Osteocyte (in vitro differentiated cells): ENCODE measurements around the gene NRGN. TPM values are rescaled to one million over a fixed set of nuclear protein-coding genes. Genes with fewer than 3 reads are reported as not detected.
"Not testable (repeated sequence)": the region's sequence is repeated elsewhere in the genome, so short reads cannot be mapped to it uniquely, and the experiment has no call there.

Experiments used
- DNase-seq: peaks from one replicate; pipeline ENCODE4 v3.0.0; 2021; ENCODE audit warnings: mixed read lengths; ENCODE audit not compliant: unreplicated experiment; ENCODE audit errors: extremely low spot score
- H3K27ac Mint-ChIP-seq: one replicate; pipeline ENCODE4 v1.8.0; 2021; ENCODE audit warnings: mild to moderate bottlenecking, mixed read lengths; ENCODE audit not compliant: unreplicated experiment
- H3K27me3 Mint-ChIP-seq: one replicate; pipeline ENCODE4 v1.8.0; 2021; ENCODE audit warnings: mixed read lengths; ENCODE audit not compliant: unreplicated experiment
- H3K36me3 Mint-ChIP-seq: one replicate; pipeline ENCODE4 v1.8.0; 2021; ENCODE audit warnings: mixed read lengths; ENCODE audit not compliant: unreplicated experiment
- H3K4me1 Mint-ChIP-seq: one replicate; pipeline ENCODE4 v1.8.0; 2021; ENCODE audit warnings: mixed read lengths; ENCODE audit not compliant: unreplicated experiment
- H3K4me3 Mint-ChIP-seq: one replicate; pipeline ENCODE4 v1.8.0; 2021; ENCODE audit warnings: mild to moderate bottlenecking, moderate library complexity, mixed read lengths; ENCODE audit not compliant: unreplicated experiment
- H3K9me3 Mint-ChIP-seq: one replicate; pipeline ENCODE4 v1.8.0; 2021; ENCODE audit warnings: mixed read lengths; ENCODE audit not compliant: unreplicated experiment
- total RNA-seq: library from RNA; stranded (reverse); gene quantifications from 2 replicates; pipeline ENCODE4 v1.2.1, GENCODE V29; 2021
- TF ChIP-seq, protein P1 (sequence below): fragments of 200-600 bp; sonication (generic); IDR thresholded peaks from 2 replicates; pipeline ENCODE4 v1.5.0; 2021; ENCODE audit warnings: antibody characterized with exemption, mild to moderate bottlenecking, moderate library complexity

Gene NRGN
- total RNA-seq, 1 donor from 2014 or later, result 0.97 TPM

DNA sequence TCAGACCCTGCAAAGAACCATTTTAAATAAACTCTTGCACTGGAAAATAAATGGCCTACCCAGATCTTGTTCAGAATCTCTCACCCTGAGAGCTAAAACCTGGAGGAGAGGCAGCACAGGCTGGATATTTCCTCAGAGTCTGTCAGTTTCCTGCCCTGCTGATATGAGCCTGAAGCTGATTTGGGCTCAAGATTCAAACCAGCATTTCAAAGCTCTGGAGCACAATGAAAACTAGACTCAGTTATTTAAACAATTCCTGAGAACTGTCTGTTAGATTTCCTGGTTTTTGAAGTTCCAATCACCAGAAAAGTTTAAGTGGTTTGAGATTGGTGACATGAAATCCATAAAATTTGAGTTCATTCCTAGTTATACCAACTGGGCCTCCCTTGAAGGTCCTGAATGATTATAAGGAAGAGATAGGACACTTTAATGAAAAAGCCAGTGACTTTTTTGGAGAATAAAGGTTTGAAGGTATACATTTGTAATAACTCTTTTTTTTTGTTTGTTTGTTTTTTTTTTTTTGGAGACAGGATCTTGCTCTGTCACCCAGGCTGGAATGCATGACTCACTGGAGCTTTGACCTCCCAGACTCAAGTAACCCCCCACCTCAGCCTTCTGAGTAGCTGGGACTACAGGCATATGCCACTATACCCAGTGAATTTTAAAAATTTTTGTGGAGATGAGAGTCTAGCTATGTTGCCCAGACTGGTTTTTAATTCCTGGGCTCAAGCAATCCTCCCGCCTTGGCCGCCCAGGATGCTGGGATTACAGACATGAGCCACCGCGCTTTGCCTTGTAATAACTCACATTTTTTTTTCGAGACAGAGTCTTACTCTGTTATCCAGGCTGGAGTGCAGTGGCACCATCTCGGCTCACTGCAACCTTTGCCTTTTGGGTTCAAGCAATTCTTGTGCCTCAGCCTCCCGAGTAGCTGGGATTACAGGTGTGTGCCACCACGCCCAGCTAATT lies 30.3 kb downstream of the NRGN start:
- no peak overlapping the region for H3K4me3 Mint-ChIP-seq
- no peak for DNase-seq
- H3K4me1 Mint-ChIP-seq, result peaks cover 11% of the 10 kb centered on the region
- TF ChIP-seq, protein P1, sequence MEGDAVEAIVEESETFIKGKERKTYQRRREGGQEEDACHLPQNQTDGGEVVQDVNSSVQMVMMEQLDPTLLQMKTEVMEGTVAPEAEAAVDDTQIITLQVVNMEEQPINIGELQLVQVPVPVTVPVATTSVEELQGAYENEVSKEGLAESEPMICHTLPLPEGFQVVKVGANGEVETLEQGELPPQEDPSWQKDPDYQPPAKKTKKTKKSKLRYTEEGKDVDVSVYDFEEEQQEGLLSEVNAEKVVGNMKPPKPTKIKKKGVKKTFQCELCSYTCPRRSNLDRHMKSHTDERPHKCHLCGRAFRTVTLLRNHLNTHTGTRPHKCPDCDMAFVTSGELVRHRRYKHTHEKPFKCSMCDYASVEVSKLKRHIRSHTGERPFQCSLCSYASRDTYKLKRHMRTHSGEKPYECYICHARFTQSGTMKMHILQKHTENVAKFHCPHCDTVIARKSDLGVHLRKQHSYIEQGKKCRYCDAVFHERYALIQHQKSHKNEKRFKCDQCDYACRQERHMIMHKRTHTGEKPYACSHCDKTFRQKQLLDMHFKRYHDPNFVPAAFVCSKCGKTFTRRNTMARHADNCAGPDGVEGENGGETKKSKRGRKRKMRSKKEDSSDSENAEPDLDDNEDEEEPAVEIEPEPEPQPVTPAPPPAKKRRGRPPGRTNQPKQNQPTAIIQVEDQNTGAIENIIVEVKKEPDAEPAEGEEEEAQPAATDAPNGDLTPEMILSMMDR, result no peak
- H3K27ac Mint-ChIP-seq, result peak overlapping the region; percentile 14
- no peaks in the 10 kb centered on the region for H3K9me3 Mint-ChIP-seq
- H3K36me3 Mint-ChIP-seq, result peaks cover 40% of the 10 kb centered on the region
- no peaks in the 10 kb centered on the region for H3K27me3 Mint-ChIP-seq

DNA sequence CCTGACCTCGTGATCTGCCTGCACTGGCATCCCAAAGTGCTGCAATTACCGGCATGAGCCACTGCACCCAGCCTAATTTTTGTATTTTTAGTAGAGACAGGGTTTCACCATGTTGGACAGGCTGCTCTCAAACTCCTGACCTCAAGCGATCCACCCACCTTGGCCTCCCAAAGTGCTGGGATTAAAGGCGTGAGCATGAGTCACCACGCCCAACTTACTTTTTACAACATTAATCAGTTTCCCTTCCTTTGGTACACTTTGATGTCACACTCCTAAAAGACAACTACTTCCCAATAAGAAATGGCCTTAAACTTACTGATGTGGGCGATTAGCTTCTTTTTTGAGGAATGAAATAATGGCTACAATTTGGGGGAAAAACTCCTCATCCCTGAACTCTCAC lies 31.2 kb downstream of the NRGN start:
- not testable (repeated sequence) for H3K27ac Mint-ChIP-seq, H3K27me3 Mint-ChIP-seq, DNase-seq, H3K4me3 Mint-ChIP-seq, H3K9me3 Mint-ChIP-seq
- H3K4me1 Mint-ChIP-seq, result peaks cover 11% of the 10 kb centered on the region
- peaks cover 34% of the 10 kb centered on the region for H3K36me3 Mint-ChIP-seq

DNA sequence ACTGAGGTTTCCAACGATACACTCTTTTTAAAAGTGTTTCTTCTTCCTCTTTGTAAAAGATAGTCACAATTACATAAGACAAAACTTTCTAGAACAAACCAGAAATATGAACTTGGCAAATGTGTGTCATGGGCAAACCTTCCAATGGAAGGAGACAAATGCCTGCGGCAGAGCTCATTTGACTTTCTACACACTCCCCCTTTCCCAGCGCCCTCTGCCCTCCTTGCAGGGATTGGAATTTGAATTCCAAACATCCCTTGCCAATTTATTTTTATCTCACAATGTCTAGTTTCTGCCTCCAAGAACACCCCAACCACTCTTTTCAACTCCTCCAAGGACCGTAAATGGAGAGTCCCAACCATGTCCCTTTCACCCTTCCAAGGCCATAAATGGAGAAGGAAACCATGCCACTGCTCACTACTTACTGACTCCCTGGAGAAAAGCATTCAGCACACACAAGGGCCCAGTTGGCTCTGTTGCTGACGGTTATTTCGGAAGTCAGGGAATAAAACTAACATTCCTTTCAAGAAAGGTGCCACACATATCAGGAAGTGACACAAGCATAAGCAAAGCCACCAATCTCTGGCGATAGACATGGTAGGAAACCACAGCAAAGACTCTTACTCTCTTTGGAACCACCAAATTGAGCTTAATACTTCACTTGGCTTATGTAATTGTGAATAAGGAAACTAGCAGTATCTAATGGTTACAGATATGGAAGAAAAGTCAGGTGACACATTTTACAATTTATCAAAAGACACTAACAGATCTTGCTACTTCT lies 37.3 kb downstream of the NRGN start:
- no peaks in the 10 kb centered on the region for H3K9me3 Mint-ChIP-seq
- no peak overlapping the region for H3K27ac Mint-ChIP-seq
- TF ChIP-seq, protein P1, result no peak

DNA sequence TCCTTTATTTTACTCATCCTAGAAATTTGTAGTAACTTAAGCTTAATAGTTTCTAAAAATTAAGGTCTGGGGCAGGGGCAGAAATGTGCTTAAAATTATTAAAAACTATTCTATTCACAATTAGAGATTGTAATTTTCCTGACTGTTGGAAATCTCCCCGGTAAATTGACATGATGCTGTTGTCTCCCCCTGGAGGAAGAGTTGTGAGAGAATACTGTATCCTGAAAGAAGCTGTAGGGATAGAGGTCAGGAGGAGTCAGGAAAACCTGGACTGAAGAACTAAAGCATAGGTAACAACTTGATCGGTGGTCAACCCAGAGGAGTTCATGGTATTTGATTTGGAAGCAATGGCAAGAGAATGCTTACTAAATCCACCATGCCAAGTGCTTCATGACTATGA lies 38.5 kb downstream of the NRGN start:
- no peak for DNase-seq
- TF ChIP-seq, protein P1, result no peak
- no peak overlapping the region for H3K27ac Mint-ChIP-seq
- H3K27me3 Mint-ChIP-seq, result no peaks in the 10 kb centered on the region
- peaks cover 3% of the 10 kb centered on the region for H3K4me1 Mint-ChIP-seq
- peaks cover 14% of the 10 kb centered on the region for H3K36me3 Mint-ChIP-seq
- H3K4me3 Mint-ChIP-seq, result no peak overlapping the region
- no peaks in the 10 kb centered on the region for H3K9me3 Mint-ChIP-seq

More for the DNA sequence above, 37.3 kb downstream of the NRGN start:
- Mint-ChIP-seq H3K4me3 (no peak overlapping the region), H3K4me1 (peaks cover 3% of the 10 kb centered on the region), H3K27me3 (no peaks in the 10 kb centered on the region), H3K36me3 (peaks cover 22% of the 10 kb centered on the region)
- no peak for DNase-seq

DNA sequence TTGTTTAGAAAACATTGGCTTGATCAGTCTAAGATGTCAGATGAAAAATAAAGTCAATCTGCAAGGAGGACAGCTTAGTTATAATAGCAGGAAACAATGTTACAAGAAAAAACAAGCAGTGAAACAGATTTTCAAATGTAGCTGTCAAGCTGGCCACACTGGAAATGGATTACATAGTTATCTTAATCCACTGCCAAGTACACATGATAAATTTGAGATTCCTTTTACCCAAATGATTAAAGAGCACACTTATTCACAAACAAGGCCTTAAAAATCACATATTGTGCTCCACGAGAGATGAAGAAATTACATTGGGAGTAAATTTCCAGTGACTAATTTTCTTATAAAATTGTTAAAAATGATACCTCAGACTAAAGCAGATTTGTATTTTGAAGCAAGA lies 39.8 kb downstream of the NRGN start:
- Mint-ChIP-seq H3K4me1 (peaks cover 3% of the 10 kb centered on the region), H3K4me3 (no peak overlapping the region), H3K27me3 (no peaks in the 10 kb centered on the region), H3K27ac (no peak overlapping the region), H3K9me3 (no peaks in the 10 kb centered on the region), H3K36me3 (peaks cover 14% of the 10 kb centered on the region)
- DNase-seq, result no peak
- TF ChIP-seq, protein P1, result no peak
